B cell (primary cell): ENCODE measurements around the gene MYL11.

Experiments used
- EZH2 ChIP-seq: IDR thresholded peaks from 2 replicates; pipeline ENCODE4 v1.6.1; 2012; ENCODE audit warnings: borderline replicate concordance, low read depth, mild to moderate bottlenecking, moderate library complexity, low read length; ENCODE audit not compliant: insufficient read depth, poor library complexity, severe bottlenecking
- TF ChIP-seq, protein P1 (sequence below): fragments of 200-600 bp; IDR thresholded peaks from one replicate; pipeline ENCODE4 v1.8.0; 2022; ENCODE audit warnings: antibody characterized with exemption, mild to moderate bottlenecking

DNA sequence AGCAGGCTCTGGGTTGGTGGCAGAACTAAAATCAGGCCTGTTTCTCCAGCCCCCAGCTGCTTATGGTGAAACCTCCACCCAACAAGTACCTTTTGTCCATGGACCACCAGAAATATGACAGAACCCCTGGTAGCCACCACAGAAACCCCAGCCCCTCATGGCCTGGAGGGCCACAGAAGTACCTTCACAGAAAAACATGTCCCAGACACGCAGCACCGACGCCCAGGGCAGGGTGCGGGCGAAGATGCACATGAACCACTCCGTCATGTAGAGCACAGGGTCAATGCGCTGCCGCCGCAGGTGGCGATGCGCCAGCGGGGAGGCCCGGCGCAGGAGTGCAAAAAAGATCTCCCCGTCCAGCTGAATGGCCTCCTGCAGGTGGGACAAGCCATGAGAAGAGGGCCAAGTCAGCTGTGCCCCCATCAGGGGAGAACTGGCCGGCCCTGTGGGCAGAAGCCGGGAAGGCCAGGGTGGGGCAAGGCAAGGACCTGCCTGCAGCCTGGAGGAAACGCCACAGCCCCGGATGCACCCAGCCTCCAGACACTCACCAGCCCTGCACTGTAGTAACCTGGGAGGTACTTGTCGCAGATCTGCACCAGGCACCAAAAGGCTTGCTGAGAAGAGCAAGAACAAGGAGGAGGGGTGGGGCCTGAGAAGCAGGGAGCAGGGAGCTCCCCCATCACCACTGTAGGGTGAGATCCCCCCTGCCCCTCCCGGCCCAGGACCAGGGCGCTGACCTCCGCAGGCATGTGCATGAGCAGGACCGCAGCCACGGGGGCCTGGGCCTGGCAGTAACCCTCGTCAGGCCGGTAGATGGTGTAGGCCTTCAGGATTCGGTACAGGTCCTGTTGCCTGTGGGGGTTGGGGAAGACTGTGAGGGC, 15.4 kb upstream of the MYL11 start:
- TF ChIP-seq, protein P1, sequence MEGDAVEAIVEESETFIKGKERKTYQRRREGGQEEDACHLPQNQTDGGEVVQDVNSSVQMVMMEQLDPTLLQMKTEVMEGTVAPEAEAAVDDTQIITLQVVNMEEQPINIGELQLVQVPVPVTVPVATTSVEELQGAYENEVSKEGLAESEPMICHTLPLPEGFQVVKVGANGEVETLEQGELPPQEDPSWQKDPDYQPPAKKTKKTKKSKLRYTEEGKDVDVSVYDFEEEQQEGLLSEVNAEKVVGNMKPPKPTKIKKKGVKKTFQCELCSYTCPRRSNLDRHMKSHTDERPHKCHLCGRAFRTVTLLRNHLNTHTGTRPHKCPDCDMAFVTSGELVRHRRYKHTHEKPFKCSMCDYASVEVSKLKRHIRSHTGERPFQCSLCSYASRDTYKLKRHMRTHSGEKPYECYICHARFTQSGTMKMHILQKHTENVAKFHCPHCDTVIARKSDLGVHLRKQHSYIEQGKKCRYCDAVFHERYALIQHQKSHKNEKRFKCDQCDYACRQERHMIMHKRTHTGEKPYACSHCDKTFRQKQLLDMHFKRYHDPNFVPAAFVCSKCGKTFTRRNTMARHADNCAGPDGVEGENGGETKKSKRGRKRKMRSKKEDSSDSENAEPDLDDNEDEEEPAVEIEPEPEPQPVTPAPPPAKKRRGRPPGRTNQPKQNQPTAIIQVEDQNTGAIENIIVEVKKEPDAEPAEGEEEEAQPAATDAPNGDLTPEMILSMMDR: no peak
- TF ChIP-seq EZH2: no peak
